Mammary epithelial cell (primary cell): ENCODE results near the gene STOX2.

Source experiments
- EZH2 ChIP-seq: IDR thresholded peaks from 2 replicates; pipeline ENCODE4 v1.6.1; 2012; ENCODE audit warnings: low read length, inconsistent platforms, borderline replicate concordance
- TF ChIP-seq, protein P1 (sequence below), 2 donors: IDR thresholded peaks in 1 of 2; conservative IDR thresholded peaks in 1 of 2; 2 replicates each; pipeline ENCODE4 v1.5.1; 2011 to 2012; ENCODE audit warnings: inconsistent platforms in 2 of 2, low read length in 2 of 2, mild to moderate bottlenecking in 2 of 2, control low read depth in 1 of 2, low read depth in 1 of 2; ENCODE audit not compliant: insufficient read depth in 1 of 2; ENCODE audit errors: extremely low read depth in 1 of 2

DNA sequence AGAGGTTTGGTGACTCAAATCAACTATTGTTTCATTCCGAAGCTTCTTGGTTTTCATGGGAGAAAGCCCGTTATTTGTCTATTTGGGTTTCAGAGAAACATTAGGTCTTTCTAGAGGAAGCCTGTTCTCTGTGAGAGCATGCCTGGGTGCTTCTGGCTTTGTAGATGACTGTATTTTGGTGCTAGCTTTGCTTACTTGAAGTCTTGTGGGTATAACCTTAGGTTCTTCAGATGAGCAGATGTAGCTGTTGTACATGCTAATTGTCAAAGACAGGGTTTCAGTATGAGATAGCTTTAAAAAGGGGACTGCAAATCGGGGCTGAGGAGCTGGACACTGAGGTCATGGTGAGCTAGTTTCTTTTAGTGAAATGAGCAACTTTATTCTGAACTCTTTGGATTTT lies 7.9 kb upstream of the STOX2 start:
- TF ChIP-seq, protein P1, sequence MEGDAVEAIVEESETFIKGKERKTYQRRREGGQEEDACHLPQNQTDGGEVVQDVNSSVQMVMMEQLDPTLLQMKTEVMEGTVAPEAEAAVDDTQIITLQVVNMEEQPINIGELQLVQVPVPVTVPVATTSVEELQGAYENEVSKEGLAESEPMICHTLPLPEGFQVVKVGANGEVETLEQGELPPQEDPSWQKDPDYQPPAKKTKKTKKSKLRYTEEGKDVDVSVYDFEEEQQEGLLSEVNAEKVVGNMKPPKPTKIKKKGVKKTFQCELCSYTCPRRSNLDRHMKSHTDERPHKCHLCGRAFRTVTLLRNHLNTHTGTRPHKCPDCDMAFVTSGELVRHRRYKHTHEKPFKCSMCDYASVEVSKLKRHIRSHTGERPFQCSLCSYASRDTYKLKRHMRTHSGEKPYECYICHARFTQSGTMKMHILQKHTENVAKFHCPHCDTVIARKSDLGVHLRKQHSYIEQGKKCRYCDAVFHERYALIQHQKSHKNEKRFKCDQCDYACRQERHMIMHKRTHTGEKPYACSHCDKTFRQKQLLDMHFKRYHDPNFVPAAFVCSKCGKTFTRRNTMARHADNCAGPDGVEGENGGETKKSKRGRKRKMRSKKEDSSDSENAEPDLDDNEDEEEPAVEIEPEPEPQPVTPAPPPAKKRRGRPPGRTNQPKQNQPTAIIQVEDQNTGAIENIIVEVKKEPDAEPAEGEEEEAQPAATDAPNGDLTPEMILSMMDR (conservative IDR thresholded peaks at IDR 0.05 in 1 of 2, IDR thresholded peaks at IDR 0.05 in 1 of 2; ENCODE audit: extremely low read depth in 1 of 2, insufficient read depth in 1 of 2, low read depth in 1 of 2, low read length in 2 of 2): no peak
- TF ChIP-seq EZH2: no peak
